GM12892 (cell line): ENCODE measurements around the gene WDR35.

Experiments
- POLR2A ChIP-seq: IDR thresholded peaks from 2 replicates; pipeline ENCODE4 v1.6.1; 2011; ENCODE audit warnings: low read depth, low read length, control low read depth
- POLR2AphosphoS5 ChIP-seq: IDR thresholded peaks from 2 replicates; pipeline ENCODE4 v1.6.1; 2011; ENCODE audit warnings: low read depth, low read length, control low read depth

DNA sequence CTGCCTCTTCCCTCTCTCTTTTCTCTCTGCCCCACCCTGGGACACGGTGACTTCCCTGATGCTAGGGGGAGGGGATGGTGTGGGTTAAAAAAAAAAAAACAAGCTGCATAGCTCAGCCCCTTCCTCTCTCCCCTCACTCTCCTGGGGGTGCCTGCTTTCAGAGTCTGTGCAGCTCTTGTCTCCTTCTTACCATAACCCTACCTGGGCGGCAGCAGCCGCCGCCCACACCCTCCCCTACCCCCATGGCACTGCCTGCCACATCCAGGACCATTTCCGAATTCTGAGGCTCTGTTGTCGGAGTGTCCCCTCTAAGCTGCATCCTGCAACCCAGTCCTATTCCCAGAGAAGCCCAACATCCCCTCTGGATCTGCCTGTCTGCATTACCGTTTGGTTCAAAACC, 104.1 kb downstream of the WDR35 start:
- TF ChIP-seq POLR2A (no peak), POLR2AphosphoS5 (no peak)
